AG09319 (cell line): ENCODE measurements around the gene KRTAP2-4.
"Not testable (repeated sequence)": the region's sequence is repeated elsewhere in the genome, so short reads cannot be mapped to it uniquely, and the experiment has no call there.

Experiments
- DNase-seq: peaks from one replicate; pipeline ENCODE4 v3.0.0-alpha.2; 2010; ENCODE audit warnings: low read depth; ENCODE audit errors: extremely low read depth
- TF ChIP-seq, protein P1 (sequence below): IDR thresholded peaks from 2 replicates; pipeline ENCODE4 v1.5.1; 2011; ENCODE audit warnings: low read depth, mild to moderate bottlenecking, inconsistent platforms, low read length, moderate library complexity

The KRTAP2-4 gene

DNA sequence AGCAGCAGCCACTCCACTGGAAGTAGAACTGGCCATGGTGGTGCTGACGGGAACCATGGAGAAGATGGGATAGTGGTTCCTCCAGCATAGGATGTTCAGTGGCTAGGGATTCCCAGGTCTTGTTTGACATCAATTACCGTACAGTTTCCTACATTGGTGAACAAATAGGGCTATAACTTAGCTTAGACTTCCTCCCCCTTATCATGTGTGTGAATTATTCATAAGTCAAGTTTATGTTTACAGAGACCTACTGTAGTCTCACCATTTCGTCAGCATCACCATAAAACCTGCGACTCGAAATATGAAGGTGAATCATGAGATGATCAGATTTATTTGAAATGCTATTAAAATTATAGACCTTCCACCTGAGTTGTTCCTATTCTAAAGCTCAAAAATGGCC is 6.9 kb downstream of the KRTAP2-4 start:
- DNase-seq: no peak
- TF ChIP-seq, protein P1, sequence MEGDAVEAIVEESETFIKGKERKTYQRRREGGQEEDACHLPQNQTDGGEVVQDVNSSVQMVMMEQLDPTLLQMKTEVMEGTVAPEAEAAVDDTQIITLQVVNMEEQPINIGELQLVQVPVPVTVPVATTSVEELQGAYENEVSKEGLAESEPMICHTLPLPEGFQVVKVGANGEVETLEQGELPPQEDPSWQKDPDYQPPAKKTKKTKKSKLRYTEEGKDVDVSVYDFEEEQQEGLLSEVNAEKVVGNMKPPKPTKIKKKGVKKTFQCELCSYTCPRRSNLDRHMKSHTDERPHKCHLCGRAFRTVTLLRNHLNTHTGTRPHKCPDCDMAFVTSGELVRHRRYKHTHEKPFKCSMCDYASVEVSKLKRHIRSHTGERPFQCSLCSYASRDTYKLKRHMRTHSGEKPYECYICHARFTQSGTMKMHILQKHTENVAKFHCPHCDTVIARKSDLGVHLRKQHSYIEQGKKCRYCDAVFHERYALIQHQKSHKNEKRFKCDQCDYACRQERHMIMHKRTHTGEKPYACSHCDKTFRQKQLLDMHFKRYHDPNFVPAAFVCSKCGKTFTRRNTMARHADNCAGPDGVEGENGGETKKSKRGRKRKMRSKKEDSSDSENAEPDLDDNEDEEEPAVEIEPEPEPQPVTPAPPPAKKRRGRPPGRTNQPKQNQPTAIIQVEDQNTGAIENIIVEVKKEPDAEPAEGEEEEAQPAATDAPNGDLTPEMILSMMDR: no peak

DNA sequence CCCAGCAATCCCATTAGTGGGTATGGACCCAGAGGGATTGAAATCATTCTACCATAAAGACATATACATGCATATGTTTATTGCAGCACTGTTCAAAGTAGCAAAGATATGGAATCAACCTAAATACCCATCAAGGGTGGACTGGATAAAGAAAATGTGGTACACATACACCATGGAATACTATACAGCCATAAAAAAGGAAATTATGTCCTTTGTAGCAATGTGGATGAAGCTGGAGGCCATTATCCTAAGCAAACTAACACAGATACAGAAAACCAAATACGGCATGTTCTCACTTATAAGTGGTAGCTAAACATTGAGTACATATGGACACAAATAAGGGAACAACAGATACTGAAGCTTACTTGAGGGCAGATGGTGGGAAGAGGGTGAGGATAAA is 8.1 kb downstream of the KRTAP2-4 start:
- TF ChIP-seq, protein P1: no peak
- no peak for DNase-seq

DNA sequence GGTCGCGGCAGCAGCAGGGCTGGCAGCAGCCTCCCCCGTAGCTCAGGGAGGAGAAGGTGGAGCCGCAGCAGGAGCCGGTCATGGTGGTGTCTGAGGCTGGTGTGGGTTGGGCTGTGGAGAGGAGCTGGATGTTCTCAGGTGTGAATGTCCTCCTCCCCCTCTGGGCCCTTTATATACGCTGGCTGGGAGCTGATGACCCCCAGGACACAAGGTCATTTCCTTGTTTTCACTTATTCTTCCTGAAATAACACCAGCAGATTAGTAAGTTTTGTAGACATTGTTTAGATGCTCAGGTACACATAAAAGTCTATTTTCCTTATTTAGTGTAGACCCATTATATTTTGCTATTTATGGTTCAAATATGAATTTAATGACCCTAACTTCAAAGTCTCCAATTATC is 10.5 kb downstream of the KRTAP2-4 start, which contains the start of gene KRTAP2-2:
KRTAP2-2 (minus strand) TSS at position 101 of the 400 bp plus-strand sequence; CDS start at position 82, 19 bp downstream.
- not testable (repeated sequence) for DNase-seq

DNA sequence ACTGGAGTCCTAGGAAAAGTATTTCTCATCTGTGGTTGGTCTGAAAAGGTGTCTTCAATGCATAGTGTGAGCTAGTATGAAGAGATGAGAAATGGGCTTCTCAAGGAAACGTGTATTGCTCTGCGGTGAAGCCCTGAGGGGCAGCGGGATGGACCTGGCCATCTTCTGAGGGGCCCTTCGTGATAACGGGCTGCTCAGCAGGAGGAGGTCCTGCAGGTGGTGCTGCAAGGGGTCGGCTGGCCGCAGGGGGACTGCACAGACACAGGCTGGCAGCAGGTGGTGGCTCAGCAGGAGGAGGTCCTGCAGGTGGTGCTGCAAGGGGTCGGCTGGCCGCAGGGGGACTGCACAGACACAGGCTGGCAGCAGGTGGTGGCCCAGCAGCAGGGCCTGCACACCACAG is 11.1 kb downstream of the KRTAP2-4 start:
- DNase-seq: not testable (repeated sequence)

DNA sequence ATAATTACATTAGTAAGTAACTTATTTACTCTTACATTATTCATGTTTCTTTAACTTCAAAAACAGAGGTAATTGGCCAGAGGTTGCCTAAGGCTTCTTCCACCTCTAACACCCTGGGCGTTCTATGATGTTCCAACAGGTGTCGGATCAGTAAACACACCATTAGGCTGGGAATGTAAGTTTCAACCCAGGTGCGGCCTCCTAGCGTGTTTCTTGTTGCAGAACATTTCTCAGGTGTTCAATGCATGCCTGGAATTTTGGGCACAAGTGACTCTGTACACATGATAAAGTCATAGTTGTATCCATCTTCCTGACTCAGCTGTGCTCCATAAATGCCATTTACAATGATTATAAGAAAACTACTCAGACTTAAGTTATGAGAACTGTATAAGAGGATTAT is 11.7 kb downstream of the KRTAP2-4 start:
- TF ChIP-seq, protein P1: no peak
- DNase-seq: no peak

DNA sequence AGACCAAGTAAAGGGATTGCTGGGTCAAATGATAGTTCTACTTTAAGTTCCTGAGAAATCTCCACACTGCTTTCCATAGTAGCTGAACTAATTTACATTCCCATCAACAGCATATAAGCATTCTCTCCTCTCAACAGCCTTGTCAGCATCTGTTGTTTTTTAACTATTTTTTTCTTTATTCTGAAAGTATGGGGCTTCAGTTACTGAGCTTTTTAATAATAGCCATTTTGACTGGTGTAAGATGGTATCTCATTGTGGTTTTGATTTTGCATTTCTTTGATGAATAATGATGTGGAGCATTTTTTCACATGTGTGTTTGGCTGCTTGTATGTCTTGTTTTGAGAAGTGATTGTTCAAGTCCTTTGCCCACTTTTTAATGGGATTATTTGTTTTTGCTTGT is 13.1 kb downstream of the KRTAP2-4 start:
- TF ChIP-seq, protein P1: no peak
- DNase-seq: no peak

DNA sequence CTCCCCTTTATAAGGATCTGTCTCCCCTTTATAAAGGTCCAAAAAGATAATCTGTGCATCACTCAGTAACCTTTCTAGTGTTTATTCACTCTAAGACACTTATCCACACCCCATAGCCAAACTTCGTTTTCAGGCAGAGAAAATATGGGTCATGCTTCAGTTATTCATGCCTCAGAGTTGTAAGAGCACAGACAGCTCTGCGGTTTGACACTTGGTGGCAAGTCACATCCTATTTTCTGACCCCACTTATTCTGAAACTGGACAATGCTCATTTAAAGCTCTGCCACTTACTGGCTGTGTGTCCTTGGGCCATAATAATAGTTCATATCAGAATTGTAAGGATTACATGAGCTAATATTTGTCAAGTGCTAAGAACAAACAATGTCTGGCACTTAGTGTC is 16.6 kb downstream of the KRTAP2-4 start:
- TF ChIP-seq, protein P1: no peak
- DNase-seq: no peak

DNA sequence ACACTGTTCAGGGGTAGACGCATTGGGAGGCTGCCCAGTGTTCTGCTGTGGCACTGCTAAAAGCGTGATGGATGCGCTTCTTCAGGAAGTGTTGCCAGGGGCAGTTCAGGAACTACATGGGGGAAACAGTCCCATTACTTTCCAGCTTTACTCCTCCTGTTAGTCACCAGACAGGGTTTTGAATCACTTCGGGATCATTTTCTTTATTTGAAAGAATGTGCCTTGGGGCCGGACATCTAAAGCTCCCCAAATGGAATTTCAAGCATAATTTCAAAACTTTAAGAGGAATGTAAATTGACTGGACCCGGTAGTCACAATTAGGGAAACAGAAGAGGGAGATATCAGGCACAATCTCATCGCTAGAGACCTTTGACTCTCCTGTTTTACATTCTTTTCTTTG is 17.2 kb downstream of the KRTAP2-4 start:
- TF ChIP-seq, protein P1: no peak

DNA sequence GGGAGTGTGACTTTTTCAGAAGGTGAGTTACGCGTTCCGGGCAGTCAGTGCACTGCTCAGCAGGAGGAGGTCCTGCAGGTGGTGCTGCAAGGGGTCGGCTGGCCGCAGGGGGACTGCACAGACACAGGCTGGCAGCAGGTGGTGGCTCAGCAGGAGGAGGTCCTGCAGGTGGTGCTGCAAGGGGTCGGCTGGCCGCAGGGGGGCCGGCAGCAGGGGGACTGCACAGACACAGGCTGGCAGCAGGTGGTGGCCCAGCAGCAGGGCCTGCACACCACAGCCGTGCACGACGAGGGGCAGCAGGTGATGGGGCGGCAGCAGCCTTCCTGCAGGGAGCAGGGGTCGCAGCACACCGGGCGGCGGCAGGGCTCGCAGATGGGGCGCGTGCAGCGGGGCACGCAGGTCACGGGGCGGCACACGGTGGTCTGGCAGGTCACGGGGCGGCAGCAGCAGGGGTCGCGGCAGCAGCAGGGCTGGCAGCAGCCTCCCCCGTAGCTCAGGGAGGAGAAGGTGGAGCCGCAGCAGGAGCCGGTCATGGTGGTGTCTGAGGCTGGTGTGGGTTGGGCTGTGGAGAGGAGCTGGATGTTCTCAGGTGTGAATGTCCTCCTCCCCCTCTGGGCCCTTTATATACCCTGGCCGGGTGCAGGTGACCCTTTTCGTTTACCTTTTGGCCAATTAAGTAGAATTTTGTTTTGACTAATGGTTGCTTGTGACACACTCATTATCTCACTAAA is 18.8 kb downstream of the KRTAP2-4 start, which contains the start of gene KRTAP2-1:
KRTAP2-1 (minus strand) TSS at position 582 of the 731 bp plus-strand sequence; CDS start at position 533, 49 bp downstream.
- DNase-seq: not testable (repeated sequence)

More for the DNA sequence above, 17.2 kb downstream of the KRTAP2-4 start:
- no peak for DNase-seq
